Heart right ventricle (tissue), 16 donors: ENCODE data around the gene CAMKK2. TPM values are rescaled to one million over a fixed set of nuclear protein-coding genes. Genes with fewer than 3 reads are reported as not detected.

ENCODE experiments used
- ATAC-seq, 8 donors: fragments of 200-7000 bp; cut with Tn5 transposase; one replicate each; pipeline ENCODE4 v1.9.1; 2020; ENCODE audit warnings: mild to moderate bottlenecking in 8 of 8, moderate library complexity in 8 of 8, moderate number of reproducible peaks in 1 of 8
- DNase-seq, 2 donors: peaks; one replicate each; pipeline ENCODE4 v3.0.0-alpha.2; 2020
- H3K27ac ChIP-seq, 10 donors: fragments of 200-600 bp; sonication (generic) in 2 of 10; one replicate each; pipeline versions ENCODE4 v1.5.0 to v1.8.0; 2020 to 2022; ENCODE audit warnings: mild to moderate bottlenecking in 3 of 10
- H3K27me3 ChIP-seq, 7 donors: fragments of 200-600 bp; one replicate each; pipeline ENCODE4 v1.8.0; 2021 to 2022; ENCODE audit warnings: mild to moderate bottlenecking in 2 of 7
- H3K36me3 ChIP-seq, 9 donors: fragments of 200-600 bp; sonication (generic) in 1 of 9; one replicate each; pipeline versions ENCODE4 v1.5.0 to v1.8.0; 2020 to 2022; ENCODE audit warnings: mild to moderate bottlenecking in 2 of 9
- H3K4me1 ChIP-seq, 9 donors: fragments of 200-600 bp; sonication (generic) in 1 of 9; one replicate each; pipeline versions ENCODE4 v1.5.0 to v1.8.0; 2020 to 2022; ENCODE audit warnings: mild to moderate bottlenecking in 4 of 9
- H3K4me3 ChIP-seq, 10 donors: fragments of 200-600 bp; sonication (generic) in 2 of 10; one replicate each; pipeline versions ENCODE4 v1.5.0 to v1.8.0; 2020 to 2022; ENCODE audit warnings: mild to moderate bottlenecking in 7 of 10, moderate library complexity in 2 of 10
- H3K9me3 ChIP-seq, 11 donors: fragments of 200-600 bp in 10 of 11; sonication (generic) in 2 of 11; one replicate each; pipeline versions ENCODE4 v1.5.0 to v1.8.0; 2013 to 2022; ENCODE audit warnings: mild to moderate bottlenecking in 2 of 11, control low read depth in 1 of 11, moderate library complexity in 1 of 11
- WGBS, 2 donors: extraction: QIAGEN DNeasy Blood & Tissue Kit; methylation state at CpG; one replicate each; pipeline ENCODE4 v1.1.7; 2013; ENCODE audit warnings: inconsistent platforms in 1 of 2; 5-methylcytosine and 5-hydroxymethylcytosine counted together
- intact Hi-C, 10 donors: fragments of 100-400 bp; cut with DNase I; formaldehyde crosslinking; loops; one replicate each; pipeline versions ENCODE4 v1.11.1 to v1.14.2; 2022
- polyA plus RNA-seq, 2 donors: library from polyadenylated mRNA; stranded (reverse); fragments of 200-250 nt; gene quantifications; one replicate each; pipeline ENCODE4 v1.2.3, GENCODE V29; 2013
- total RNA-seq, 10 donors: library from RNA; stranded (reverse); fragmentation: NEBNext Ultra II Directional in 3 of 10; extraction: Animal tissue kit (Norgen Biotek cat#: 25700) in 3 of 10; gene quantifications; one replicate each; pipeline versions ENCODE4 v1.2.1 to v1.2.4, GENCODE V29; 2021 to 2023
- TF ChIP-seq, protein P1 (sequence below), 9 donors: fragments of 200-600 bp; sonication (generic) in 2 of 9; IDR thresholded peaks; one replicate each; pipeline versions ENCODE4 v1.5.0 to v1.8.0; 2021 to 2022; ENCODE audit warnings: antibody characterized with exemption in 9 of 9, mild to moderate bottlenecking in 5 of 9, moderate library complexity in 1 of 9
- donor health status: Arrhythmogenic right ventricular cardiomyopathy.
- donor health status: ischemic (EF 13 %, LVEDD 7.1; RV severe dilation, severe dysfunction).
- donor health status: healthy with polysubstance abuse.
- donor health status: DM: no; HTN: yes; CAD: no.
- donor health status: DM: no; HTN: no; CAD: no.
- donor health status: ischemic (EF 25% LVEDD 6.9; RV normal size, moderate dysfunction).
- donor health status: ischemic (EF 25% LVEDD 5.7; RV mildly dilated, moderate dysfunction).
- donor health status: healthy.
- donor health status: DM: yes; HTN: yes; CAD: no.
- donor health status: Ischemic cardiomyopathy.
- donor health status: ischemic (EF 35%, LVEDD 5.7; RV mildly dilated, moderate dysfunction).
- donor health status: nonischemic (EF 11% LVEDD 7.7; RV severe dilation, severe dysfunction).
- donor health status: DM: yes; HTN: yes; CAD: no.
- donor health status: PGD.
- donor health status: ischemic (EF 29% LVEDD 5.4; RV normal size, mild dysfunction).
- donor health status: nonischemic (EF 23%, LVEDD 6.1; RV moderate dilation, normal function).

The CAMKK2 gene
- total and polyA plus RNA-seq, 12 donors = 10.8 to 19.3 (median 15.8) TPM

DNA sequence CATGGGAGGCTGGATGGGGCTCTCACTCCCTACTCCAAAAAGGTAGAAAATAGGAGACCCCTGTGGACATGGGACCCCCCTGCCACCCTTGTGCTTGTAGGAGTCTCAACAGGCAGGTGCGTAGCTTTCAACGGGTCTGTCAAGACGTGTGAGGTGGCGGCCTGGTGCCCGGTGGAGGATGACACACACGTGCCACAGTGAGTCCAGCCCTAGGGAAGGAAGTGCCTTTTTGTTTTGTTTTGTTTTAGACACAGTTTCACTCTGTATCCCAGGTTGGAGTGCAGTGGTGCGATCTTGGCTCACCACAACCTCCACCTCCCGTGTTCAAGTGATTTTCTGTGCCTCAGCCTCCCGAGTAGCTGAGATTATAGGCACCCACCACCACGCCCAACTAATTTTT, 73.7 kb downstream of the CAMKK2 start:
- H3K27ac ChIP-seq = peak overlapping the region in 1 of 10 donors; percentile 36
- whole genome bisulfite sequencing, 2 donors = 93 to 95% methylated on average over 10 of the region's 10 CpGs
- DNase-seq = no peak
- no peak overlapping the region for H3K4me3 ChIP-seq
- no peak for ATAC-seq
- intact Hi-C loops = loop anchor here in 1 of 10 donors (10.0 kb wide), 1 partner anchor 108 kb away; no protein-coding TSS in a partner anchor
- H3K36me3 ChIP-seq = peaks cover 0 to 81% (median 9%) of the 10 kb centered on the region in 9 donors
- TF ChIP-seq, protein P1, sequence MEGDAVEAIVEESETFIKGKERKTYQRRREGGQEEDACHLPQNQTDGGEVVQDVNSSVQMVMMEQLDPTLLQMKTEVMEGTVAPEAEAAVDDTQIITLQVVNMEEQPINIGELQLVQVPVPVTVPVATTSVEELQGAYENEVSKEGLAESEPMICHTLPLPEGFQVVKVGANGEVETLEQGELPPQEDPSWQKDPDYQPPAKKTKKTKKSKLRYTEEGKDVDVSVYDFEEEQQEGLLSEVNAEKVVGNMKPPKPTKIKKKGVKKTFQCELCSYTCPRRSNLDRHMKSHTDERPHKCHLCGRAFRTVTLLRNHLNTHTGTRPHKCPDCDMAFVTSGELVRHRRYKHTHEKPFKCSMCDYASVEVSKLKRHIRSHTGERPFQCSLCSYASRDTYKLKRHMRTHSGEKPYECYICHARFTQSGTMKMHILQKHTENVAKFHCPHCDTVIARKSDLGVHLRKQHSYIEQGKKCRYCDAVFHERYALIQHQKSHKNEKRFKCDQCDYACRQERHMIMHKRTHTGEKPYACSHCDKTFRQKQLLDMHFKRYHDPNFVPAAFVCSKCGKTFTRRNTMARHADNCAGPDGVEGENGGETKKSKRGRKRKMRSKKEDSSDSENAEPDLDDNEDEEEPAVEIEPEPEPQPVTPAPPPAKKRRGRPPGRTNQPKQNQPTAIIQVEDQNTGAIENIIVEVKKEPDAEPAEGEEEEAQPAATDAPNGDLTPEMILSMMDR (IDR thresholded peaks at IDR 0.05) = no peak
- H3K27me3 ChIP-seq = no peaks in the 10 kb centered on the region
- no peaks in the 10 kb centered on the region for H3K9me3 ChIP-seq
- H3K4me1 ChIP-seq = peaks cover 0 to 14% (median 0%) of the 10 kb centered on the region in 9 donors

- WGBS, 2 donors = 98% methylated on average over 3 of the region's 3 CpGs
- intact Hi-C loops = no loop called here
- peaks cover 0 to 64% (median 4%) of the 10 kb centered on the region in 9 donors for H3K36me3 ChIP-seq
Observed at GRCh38 chr12:121219353-121219986, 77.0 kb downstream of the CAMKK2 start.

GRCh38 chr12:121218588-121219352, 77.7 kb downstream of the CAMKK2 start:
- no peaks in the 10 kb centered on the region for H3K27me3 ChIP-seq
- TF ChIP-seq, protein P1 (IDR thresholded peaks at IDR 0.05) = no peak
- DNase-seq = no peak
- H3K27ac ChIP-seq = no peak overlapping the region
- WGBS, 2 donors = 85 to 88% methylated on average over 18 of the region's 18 CpGs
- H3K4me1 ChIP-seq = peaks cover 0 to 31% (median 12%) of the 10 kb centered on the region in 9 donors
- H3K36me3 ChIP-seq = peaks cover 0 to 57% (median 4%) of the 10 kb centered on the region in 9 donors
- intact Hi-C loops = no loop called here
- H3K4me3 ChIP-seq = no peak overlapping the region
- no peaks in the 10 kb centered on the region for H3K9me3 ChIP-seq
- no peak for ATAC-seq

More at GRCh38 chr12:121219353-121219986, 77.0 kb downstream of the CAMKK2 start:
- ATAC-seq = no peak
- peaks cover 0 to 31% (median 8%) of the 10 kb centered on the region in 9 donors for H3K4me1 ChIP-seq
- no peaks in the 10 kb centered on the region for H3K9me3 ChIP-seq
- no peak overlapping the region for H3K4me3 ChIP-seq
- no peaks in the 10 kb centered on the region for H3K27me3 ChIP-seq
- DNase-seq = no peak
- TF ChIP-seq, protein P1 (IDR thresholded peaks at IDR 0.05) = no peak
- H3K27ac ChIP-seq = no peak overlapping the region

DNA sequence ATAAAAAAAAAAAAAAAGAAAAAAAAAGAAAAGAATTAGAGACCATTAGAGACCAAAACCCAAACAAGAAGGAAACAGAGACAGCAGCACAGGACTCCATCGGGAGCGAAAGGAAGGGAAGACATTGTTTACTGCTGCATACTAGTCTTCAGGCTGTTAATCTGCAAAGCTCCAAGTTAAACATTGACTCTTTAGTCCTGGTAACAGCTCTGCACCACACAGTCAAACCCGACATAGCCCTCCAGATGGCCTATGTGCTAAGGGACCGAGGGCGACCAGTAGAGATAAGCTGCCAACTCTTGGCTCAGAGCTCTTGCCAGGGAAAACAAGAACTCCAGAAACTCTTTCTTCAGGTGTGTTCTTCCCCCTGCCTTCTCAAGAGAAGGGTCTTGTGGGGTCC, 78.7 kb downstream of the CAMKK2 start:
- TF ChIP-seq, protein P1 (IDR thresholded peaks at IDR 0.05) = no peak
- ATAC-seq (no peak), DNase-seq (no peak)
- peaks cover 0 to 52% (median 4%) of the 10 kb centered on the region in 9 donors for H3K36me3 ChIP-seq
- H3K27me3 ChIP-seq = no peaks in the 10 kb centered on the region
- H3K9me3 ChIP-seq = no peaks in the 10 kb centered on the region
- H3K4me3 ChIP-seq = no peak overlapping the region
- 92 to 93% methylated on average over 5 of the region's 5 CpGs for WGBS, 2 donors
- no peak overlapping the region for H3K27ac ChIP-seq
- intact Hi-C loops = no loop called here
- peaks cover 0 to 29% (median 12%) of the 10 kb centered on the region in 9 donors for H3K4me1 ChIP-seq
